Esophagus mucosa (tissue), 1 donor: ENCODE data around the gene CR1. TPM values are rescaled to one million over a fixed set of nuclear protein-coding genes. Genes with fewer than 3 reads are reported as not detected.
"Not testable (repeated sequence)": the region's sequence is repeated elsewhere in the genome, so short reads cannot be mapped to it uniquely, and the experiment has no call there.

Experiments used
- ATAC-seq: fragments of 200-7000 bp; cut with Tn5 transposase; one replicate; pipeline ENCODE4 v1.9.1; 2020
- total RNA-seq: library from RNA; stranded (reverse); gene quantifications from one replicate; pipeline ENCODE4 v1.2.4, GENCODE V29; 2023
- donor health status: DM: yes; HTN: yes; CAD: no.

CR1 gene
- total RNA-seq, 1 donor from 2014 or later, result 0.96 TPM

GRCh38 chr1:207680590-207681388, 184.8 kb downstream of the CR1 start:
- not testable (repeated sequence) for ATAC-seq

GRCh38 chr1:207682872-207683434, 187.0 kb downstream of the CR1 start:
- ATAC-seq, result not testable (repeated sequence)

- not testable (repeated sequence) for ATAC-seq
Measured at GRCh38 chr1:207690551-207690950, 194.6 kb downstream of the CR1 start.

- ATAC-seq, result no peak
Measured at GRCh38 chr1:207691010-207691409, 195.1 kb downstream of the CR1 start.

Other genes with a start within 250 kb of the CR1 start
- gene CD55, start 174.5 kb upstream of the CR1 start, total RNA-seq, result 54.1 TPM
- gene CR2, start 41.8 kb upstream of the CR1 start, total RNA-seq, result 1.7 TPM
- not detected for gene CR1L, start 149.0 kb downstream of the CR1 start, total RNA-seq